HEK293 (cell line): Measurements from ENCODE around the gene LRRC27.

Experiments used
- YY1 ChIP-seq: fragments of 450-650 bp; formaldehyde crosslinking; IDR thresholded peaks from 2 replicates; pipeline ENCODE4 v1.5.1; 2018; ENCODE audit warnings: missing biosample characterization, missing genetic modification characterization
- ZNF274 ChIP-seq, 2 experiments: fragments of 200-500 bp in 1 of 2; fragments of 450-650 bp in 1 of 2; sonication (Bioruptor generic) in 1 of 2; formaldehyde crosslinking in 1 of 2; IDR thresholded peaks; 2 replicates each; pipeline versions ENCODE4 v1.5.1 to v1.6.1; 2014 to 2016; ENCODE audit warnings: borderline replicate concordance in 1 of 2, inconsistent platforms in 1 of 2, low read length in 1 of 2, missing biosample characterization in 1 of 2, missing genetic modification characterization in 1 of 2
- ZNF768 ChIP-seq: fragments of 450-650 bp; formaldehyde crosslinking; IDR thresholded peaks from 2 replicates; pipeline ENCODE4 v1.5.1; 2018; ENCODE audit warnings: missing biosample characterization, mild to moderate bottlenecking, missing genetic modification characterization
- ZSCAN30 ChIP-seq: fragments of 450-650 bp; IDR thresholded peaks from 2 replicates; pipeline ENCODE4 v1.5.1; 2018; ENCODE audit warnings: missing biosample characterization, mild to moderate bottlenecking, missing genetic modification characterization, moderate library complexity
- TF ChIP-seq, protein P1 (sequence below): fragments of 450-650 bp; formaldehyde crosslinking; IDR thresholded peaks from 2 replicates; pipeline ENCODE4 v1.5.1; 2016; ENCODE audit warnings: missing biosample characterization, missing genetic modification characterization
- TF ChIP-seq, protein P2 (sequence below): fragments of 450-650 bp; formaldehyde crosslinking; IDR thresholded peaks from 2 replicates; pipeline ENCODE4 v1.5.1; 2016; ENCODE audit warnings: missing biosample characterization, missing genetic modification characterization

DNA sequence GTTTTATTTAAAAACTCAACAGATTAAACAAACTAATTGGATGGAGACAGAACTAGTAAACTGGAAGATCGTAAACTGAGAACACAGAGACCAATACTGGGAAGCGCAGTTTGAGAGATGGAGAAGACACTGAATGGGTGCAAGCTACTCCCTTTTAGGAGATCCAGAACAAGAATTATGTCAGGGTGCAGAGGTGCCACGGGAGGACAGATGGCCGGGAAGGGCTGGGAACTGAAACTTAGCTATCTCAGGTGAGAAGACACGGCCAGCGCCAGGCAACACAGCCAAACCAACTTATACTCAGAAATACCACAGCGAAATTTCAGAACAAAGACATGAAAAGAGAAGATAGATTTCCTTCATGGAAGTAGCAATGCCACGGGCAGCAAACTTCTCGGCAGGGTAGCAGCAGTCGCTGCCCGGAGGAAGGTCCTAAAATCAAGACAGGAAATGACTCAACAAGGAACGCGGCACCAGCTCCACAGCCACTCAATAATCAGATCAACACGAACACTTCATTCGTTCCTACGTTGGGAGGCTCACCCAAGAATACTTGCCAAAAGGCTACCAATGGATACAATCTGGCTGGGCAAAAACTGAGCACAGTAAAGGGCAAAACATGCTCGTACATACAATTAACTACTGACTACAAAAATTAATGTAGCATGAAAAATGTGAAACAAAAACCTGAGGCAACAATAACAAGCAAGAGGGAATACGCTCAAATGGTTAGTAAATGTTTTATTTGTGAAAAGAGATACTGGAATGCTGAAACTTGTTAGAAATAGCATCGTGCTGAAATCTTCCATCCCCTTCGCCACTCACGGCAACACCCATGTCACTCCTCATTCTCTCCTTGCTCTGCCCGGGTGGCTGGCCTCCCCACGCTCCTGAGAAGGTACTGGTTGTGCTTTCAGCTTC is 2.2 kb upstream of the LRRC27 start:
- TF ChIP-seq YY1 (no peak), ZNF274 (IDR thresholded peaks at IDR 0.05; ENCODE audit: low read length) (no peak), ZNF274 (tag by site-specific recombination; IDR thresholded peaks at IDR 0.05; ENCODE audit: borderline replicate concordance) (no peak), ZSCAN30 (tag by site-specific recombination) (no peak), ZNF768 (no peak)
- TF ChIP-seq, protein P1, sequence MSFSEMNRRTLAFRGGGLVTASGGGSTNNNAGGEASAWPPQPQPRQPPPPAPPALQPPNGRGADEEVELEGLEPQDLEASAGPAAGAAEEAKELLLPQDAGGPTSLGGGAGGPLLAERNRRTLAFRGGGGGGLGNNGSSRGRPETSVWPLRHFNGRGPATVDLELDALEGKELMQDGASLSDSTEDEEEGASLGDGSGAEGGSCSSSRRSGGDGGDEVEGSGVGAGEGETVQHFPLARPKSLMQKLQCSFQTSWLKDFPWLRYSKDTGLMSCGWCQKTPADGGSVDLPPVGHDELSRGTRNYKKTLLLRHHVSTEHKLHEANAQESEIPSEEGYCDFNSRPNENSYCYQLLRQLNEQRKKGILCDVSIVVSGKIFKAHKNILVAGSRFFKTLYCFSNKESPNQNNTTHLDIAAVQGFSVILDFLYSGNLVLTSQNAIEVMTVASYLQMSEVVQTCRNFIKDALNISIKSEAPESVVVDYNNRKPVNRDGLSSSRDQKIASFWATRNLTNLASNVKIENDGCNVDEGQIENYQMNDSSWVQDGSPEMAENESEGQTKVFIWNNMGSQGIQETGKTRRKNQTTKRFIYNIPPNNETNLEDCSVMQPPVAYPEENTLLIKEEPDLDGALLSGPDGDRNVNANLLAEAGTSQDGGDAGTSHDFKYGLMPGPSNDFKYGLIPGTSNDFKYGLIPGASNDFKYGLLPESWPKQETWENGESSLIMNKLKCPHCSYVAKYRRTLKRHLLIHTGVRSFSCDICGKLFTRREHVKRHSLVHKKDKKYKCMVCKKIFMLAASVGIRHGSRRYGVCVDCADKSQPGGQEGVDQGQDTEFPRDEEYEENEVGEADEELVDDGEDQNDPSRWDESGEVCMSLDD: no peak
- TF ChIP-seq, protein P2, sequence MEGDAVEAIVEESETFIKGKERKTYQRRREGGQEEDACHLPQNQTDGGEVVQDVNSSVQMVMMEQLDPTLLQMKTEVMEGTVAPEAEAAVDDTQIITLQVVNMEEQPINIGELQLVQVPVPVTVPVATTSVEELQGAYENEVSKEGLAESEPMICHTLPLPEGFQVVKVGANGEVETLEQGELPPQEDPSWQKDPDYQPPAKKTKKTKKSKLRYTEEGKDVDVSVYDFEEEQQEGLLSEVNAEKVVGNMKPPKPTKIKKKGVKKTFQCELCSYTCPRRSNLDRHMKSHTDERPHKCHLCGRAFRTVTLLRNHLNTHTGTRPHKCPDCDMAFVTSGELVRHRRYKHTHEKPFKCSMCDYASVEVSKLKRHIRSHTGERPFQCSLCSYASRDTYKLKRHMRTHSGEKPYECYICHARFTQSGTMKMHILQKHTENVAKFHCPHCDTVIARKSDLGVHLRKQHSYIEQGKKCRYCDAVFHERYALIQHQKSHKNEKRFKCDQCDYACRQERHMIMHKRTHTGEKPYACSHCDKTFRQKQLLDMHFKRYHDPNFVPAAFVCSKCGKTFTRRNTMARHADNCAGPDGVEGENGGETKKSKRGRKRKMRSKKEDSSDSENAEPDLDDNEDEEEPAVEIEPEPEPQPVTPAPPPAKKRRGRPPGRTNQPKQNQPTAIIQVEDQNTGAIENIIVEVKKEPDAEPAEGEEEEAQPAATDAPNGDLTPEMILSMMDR: no peak
